B cell (primary cell): ENCODE data around the gene NKX1-1.

Experiments used
- EZH2 ChIP-seq: IDR thresholded peaks from 2 replicates; pipeline ENCODE4 v1.6.1; 2012; ENCODE audit warnings: borderline replicate concordance, low read depth, mild to moderate bottlenecking, moderate library complexity, low read length; ENCODE audit not compliant: insufficient read depth, poor library complexity, severe bottlenecking
- TF ChIP-seq, protein P1 (sequence below): fragments of 200-600 bp; IDR thresholded peaks from one replicate; pipeline ENCODE4 v1.8.0; 2022; ENCODE audit warnings: antibody characterized with exemption, mild to moderate bottlenecking

- TF ChIP-seq, protein P1, sequence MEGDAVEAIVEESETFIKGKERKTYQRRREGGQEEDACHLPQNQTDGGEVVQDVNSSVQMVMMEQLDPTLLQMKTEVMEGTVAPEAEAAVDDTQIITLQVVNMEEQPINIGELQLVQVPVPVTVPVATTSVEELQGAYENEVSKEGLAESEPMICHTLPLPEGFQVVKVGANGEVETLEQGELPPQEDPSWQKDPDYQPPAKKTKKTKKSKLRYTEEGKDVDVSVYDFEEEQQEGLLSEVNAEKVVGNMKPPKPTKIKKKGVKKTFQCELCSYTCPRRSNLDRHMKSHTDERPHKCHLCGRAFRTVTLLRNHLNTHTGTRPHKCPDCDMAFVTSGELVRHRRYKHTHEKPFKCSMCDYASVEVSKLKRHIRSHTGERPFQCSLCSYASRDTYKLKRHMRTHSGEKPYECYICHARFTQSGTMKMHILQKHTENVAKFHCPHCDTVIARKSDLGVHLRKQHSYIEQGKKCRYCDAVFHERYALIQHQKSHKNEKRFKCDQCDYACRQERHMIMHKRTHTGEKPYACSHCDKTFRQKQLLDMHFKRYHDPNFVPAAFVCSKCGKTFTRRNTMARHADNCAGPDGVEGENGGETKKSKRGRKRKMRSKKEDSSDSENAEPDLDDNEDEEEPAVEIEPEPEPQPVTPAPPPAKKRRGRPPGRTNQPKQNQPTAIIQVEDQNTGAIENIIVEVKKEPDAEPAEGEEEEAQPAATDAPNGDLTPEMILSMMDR: no peak
- TF ChIP-seq EZH2: no peak
Observed at GRCh38 chr4:1353186-1354055, 52.8 kb downstream of the NKX1-1 start.
